K562 (cell line): ENCODE results near the gene EPM2A.

Source experiments
- ARID4B ChIP-seq: sonication (generic); formaldehyde crosslinking; IDR thresholded peaks from 2 replicates; pipeline ENCODE4 v1.8.0; 2022; ENCODE audit warnings: mild to moderate bottlenecking, missing genetic modification reagents
- BHLHE40 ChIP-seq: IDR thresholded peaks from 2 replicates; pipeline ENCODE4 v1.6.1; 2011; ENCODE audit warnings: low read length, improper control_type of control experiment
- CTCF ChIP-seq, 3 experiments: IDR thresholded peaks in 2 of 3; conservative IDR thresholded peaks in 1 of 3; 2 replicates each; pipeline ENCODE4 v1.5.1; 2011 to 2012; ENCODE audit warnings: low read length in 3 of 3, mild to moderate bottlenecking in 3 of 3, control low read depth in 2 of 3, improper control_type of control experiment in 1 of 3, inconsistent platforms in 1 of 3, low read depth in 1 of 3, mixed read lengths in 1 of 3, moderate library complexity in 1 of 3; ENCODE audit not compliant: insufficient read depth in 2 of 3
- EZH2 ChIP-seq: IDR thresholded peaks from 2 replicates; pipeline ENCODE4 v1.6.1; 2012; ENCODE audit warnings: low read depth, mild to moderate bottlenecking, inconsistent platforms, low read length, borderline replicate concordance
- KAT2B ChIP-seq: IDR thresholded peaks from one replicate; pipeline ENCODE4 v1.6.1; 2012; ENCODE audit warnings: low read depth, mild to moderate bottlenecking, control low read depth, inconsistent platforms, low read length, moderate library complexity
- MLX ChIP-seq, 2 experiments: fragments of 450-650 bp in 1 of 2; sonication (generic) in 1 of 2; formaldehyde crosslinking; conservative IDR thresholded peaks; 2 replicates each; pipeline versions ENCODE4 v1.4.0 to v1.8.1; 2020 to 2022; ENCODE audit warnings: mild to moderate bottlenecking in 1 of 2, missing genetic modification reagents in 1 of 2
- REST ChIP-seq, 2 experiments: fragments of 450-650 bp; formaldehyde crosslinking in 1 of 2; IDR thresholded peaks; 2 replicates each; pipeline versions ENCODE4 v1.4.0 to v1.6.1; 2014 to 2020; ENCODE audit warnings: mild to moderate bottlenecking in 2 of 2, borderline replicate concordance in 1 of 2, low read depth in 1 of 2
- SAFB2 ChIP-seq: fragments of 200-400 bp; formaldehyde crosslinking; IDR thresholded peaks from 2 replicates; pipeline ENCODE4 v1.6.1; 2018; ENCODE audit warnings: borderline replicate concordance, low read length, low read depth, moderate library complexity; ENCODE audit not compliant: severe bottlenecking
- SP1 ChIP-seq: sonication (generic); formaldehyde crosslinking; IDR thresholded peaks from 2 replicates; pipeline ENCODE4 v1.8.1; 2022; ENCODE audit warnings: mild to moderate bottlenecking, missing genetic modification reagents
- TBL1XR1 ChIP-seq, 2 experiments: IDR thresholded peaks; 2 replicates each; pipeline ENCODE4 v1.6.1; 2012; ENCODE audit warnings: improper control_type of control experiment in 2 of 2, low read length in 2 of 2, mild to moderate bottlenecking in 1 of 2
- ZNF584 ChIP-seq: fragments of 200-800 bp; sonication (Bioruptor generic); IDR thresholded peaks from 2 replicates; pipeline ENCODE4 v1.6.1; 2016; ENCODE audit warnings: low read depth, mild to moderate bottlenecking, missing genetic modification characterization, missing compliant biosample characterization
- TF ChIP-seq, protein P1 (sequence below): fragments of 250-450 bp; sonication (Bioruptor Pico); IDR thresholded peaks from 2 replicates; pipeline ENCODE4 v1.4.0; 2020

GRCh38 chr6:145752638-145753037 is 17.3 kb upstream of the EPM2A start:
- TF ChIP-seq KAT2B (no peak), REST (IDR thresholded peaks at IDR 0.05; ENCODE audit: borderline replicate concordance) (no peak), REST (CRISPR knock-in tag; IDR thresholded peaks at IDR 0.05; ENCODE audit: low read depth) (no peak), MLX (CRISPR knock-in tag; conservative IDR thresholded peaks at IDR 0.05) (no peak), EZH2 (no peak), CTCF (IDR thresholded peaks at IDR 0.05 in 2 of 3, conservative IDR thresholded peaks at IDR 0.05 in 1 of 3; ENCODE audit: insufficient read depth in 2 of 3, low read depth in 1 of 3, low read length in 3 of 3) (no peak), ARID4B (CRISPR knock-in tag) (no peak), SAFB2 (no peak), TBL1XR1 (IDR thresholded peaks at IDR 0.05; ENCODE audit: low read length in 2 of 2) (no peak), SP1 (CRISPR knock-in tag) (no peak), ZNF584 (CRISPR knock-in tag) (no peak), BHLHE40 (no peak)
- TF ChIP-seq, protein P1, sequence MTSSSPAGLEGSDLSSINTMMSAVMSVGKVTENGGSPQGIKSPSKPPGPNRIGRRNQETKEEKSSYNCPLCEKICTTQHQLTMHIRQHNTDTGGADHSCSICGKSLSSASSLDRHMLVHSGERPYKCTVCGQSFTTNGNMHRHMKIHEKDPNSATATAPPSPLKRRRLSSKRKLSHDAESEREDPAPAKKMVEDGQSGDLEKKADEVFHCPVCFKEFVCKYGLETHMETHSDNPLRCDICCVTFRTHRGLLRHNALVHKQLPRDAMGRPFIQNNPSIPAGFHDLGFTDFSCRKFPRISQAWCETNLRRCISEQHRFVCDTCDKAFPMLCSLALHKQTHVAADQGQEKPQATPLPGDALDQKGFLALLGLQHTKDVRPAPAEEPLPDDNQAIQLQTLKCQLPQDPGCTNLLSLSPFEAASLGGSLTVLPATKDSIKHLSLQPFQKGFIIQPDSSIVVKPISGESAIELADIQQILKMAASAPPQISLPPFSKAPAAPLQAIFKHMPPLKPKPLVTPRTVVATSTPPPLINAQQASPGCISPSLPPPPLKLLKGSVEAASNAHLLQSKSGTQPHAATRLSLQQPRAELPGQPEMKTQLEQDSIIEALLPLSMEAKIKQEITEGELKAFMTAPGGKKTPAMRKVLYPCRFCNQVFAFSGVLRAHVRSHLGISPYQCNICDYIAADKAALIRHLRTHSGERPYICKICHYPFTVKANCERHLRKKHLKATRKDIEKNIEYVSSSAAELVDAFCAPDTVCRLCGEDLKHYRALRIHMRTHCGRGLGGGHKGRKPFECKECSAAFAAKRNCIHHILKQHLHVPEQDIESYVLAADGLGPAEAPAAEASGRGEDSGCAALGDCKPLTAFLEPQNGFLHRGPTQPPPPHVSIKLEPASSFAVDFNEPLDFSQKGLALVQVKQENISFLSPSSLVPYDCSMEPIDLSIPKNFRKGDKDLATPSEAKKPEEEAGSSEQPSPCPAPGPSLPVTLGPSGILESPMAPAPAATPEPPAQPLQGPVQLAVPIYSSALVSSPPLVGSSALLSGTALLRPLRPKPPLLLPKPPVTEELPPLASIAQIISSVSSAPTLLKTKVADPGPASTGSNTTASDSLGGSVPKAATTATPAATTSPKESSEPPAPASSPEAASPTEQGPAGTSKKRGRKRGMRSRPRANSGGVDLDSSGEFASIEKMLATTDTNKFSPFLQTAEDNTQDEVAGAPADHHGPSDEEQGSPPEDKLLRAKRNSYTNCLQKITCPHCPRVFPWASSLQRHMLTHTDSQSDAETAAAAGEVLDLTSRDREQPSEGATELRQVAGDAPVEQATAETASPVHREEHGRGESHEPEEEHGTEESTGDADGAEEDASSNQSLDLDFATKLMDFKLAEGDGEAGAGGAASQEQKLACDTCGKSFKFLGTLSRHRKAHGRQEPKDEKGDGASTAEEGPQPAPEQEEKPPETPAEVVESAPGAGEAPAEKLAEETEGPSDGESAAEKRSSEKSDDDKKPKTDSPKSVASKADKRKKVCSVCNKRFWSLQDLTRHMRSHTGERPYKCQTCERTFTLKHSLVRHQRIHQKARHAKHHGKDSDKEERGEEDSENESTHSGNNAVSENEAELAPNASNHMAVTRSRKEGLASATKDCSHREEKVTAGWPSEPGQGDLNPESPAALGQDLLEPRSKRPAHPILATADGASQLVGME (CRISPR knock-in tag), result no peak
